Loucy (cell line): ENCODE results near the gene SLC25A26.

Experiments used
- H2AFZ ChIP-seq: fragments of 200-600 bp; sonication (generic); 2 replicates; pipeline ENCODE4 v1.6.0; 2016; ENCODE audit warnings: antibody characterized with exemption, mild to moderate bottlenecking, low read length, moderate library complexity
- H3F3A ChIP-seq: fragments of 200-600 bp; 2 replicates; pipeline ENCODE4 v1.6.0; 2016; ENCODE audit warnings: antibody characterized with exemption, low read depth, mild to moderate bottlenecking
- H3K27me3 ChIP-seq: fragments of 200-600 bp; sonication (generic); 2 replicates; pipeline ENCODE4 v1.6.1; 2014; ENCODE audit warnings: low read length, mild to moderate bottlenecking; ENCODE audit not compliant: insufficient read depth, poor library complexity, severe bottlenecking
- H3K36me3 ChIP-seq: fragments of 200-600 bp; sonication (generic); 2 replicates; pipeline ENCODE4 v1.6.1; 2016; ENCODE audit warnings: low read length; ENCODE audit not compliant: insufficient read depth
- H3K4me1 ChIP-seq: fragments of 200-600 bp; sonication (generic); 2 replicates; pipeline ENCODE4 v1.5.1; 2014; ENCODE audit warnings: low read length, mild to moderate bottlenecking; ENCODE audit not compliant: insufficient read depth, poor library complexity, severe bottlenecking
- H3K4me2 ChIP-seq: fragments of 200-600 bp; sonication (generic); 2 replicates; pipeline ENCODE4 v1.6.0; 2014; ENCODE audit warnings: antibody characterized with exemption, low read length, low read depth, mild to moderate bottlenecking; ENCODE audit not compliant: poor library complexity, severe bottlenecking
- H3K4me3 ChIP-seq: fragments of 200-600 bp; sonication (generic); 2 replicates; pipeline ENCODE4 v1.5.1; 2014; ENCODE audit warnings: low read length, mild to moderate bottlenecking, mixed read lengths; ENCODE audit not compliant: poor library complexity, severe bottlenecking
- H3K79me2 ChIP-seq: fragments of 200-600 bp; sonication (generic); 2 replicates; pipeline ENCODE4 v1.6.1; 2014; ENCODE audit warnings: low read length; ENCODE audit not compliant: insufficient read depth
- H3K9ac ChIP-seq: fragments of 200-600 bp; sonication (generic); 2 replicates; pipeline ENCODE4 v1.6.0; 2014; ENCODE audit warnings: mild to moderate bottlenecking, low read depth, low read length, moderate library complexity; ENCODE audit not compliant: poor library complexity, severe bottlenecking
- H3K9me2 ChIP-seq: fragments of 200-600 bp; sonication (generic); replicated peaks from 2 replicates; pipeline ENCODE4 v1.6.1; 2016; ENCODE audit warnings: low read depth, low read length, mixed read lengths
- H3K9me3 ChIP-seq: fragments of 200-600 bp; sonication (generic); 2 replicates; pipeline ENCODE4 v1.6.1; 2014; ENCODE audit warnings: mild to moderate bottlenecking, antibody characterized with exemption, low read length, low read depth; ENCODE audit not compliant: insufficient read depth
- H4K20me1 ChIP-seq: fragments of 200-600 bp; sonication (generic); 2 replicates; pipeline ENCODE4 v1.6.0; 2014; ENCODE audit warnings: antibody characterized with exemption, low read length, mild to moderate bottlenecking; ENCODE audit not compliant: insufficient read depth, poor library complexity, severe bottlenecking
- CTCF ChIP-seq: fragments of 200-600 bp; sonication (generic); conservative IDR thresholded peaks from 2 replicates; pipeline ENCODE4 v1.5.1; 2014; ENCODE audit warnings: mild to moderate bottlenecking, antibody characterized with exemption, low read length
- EZH2phosphoT487 ChIP-seq: fragments of 200-600 bp; IDR thresholded peaks from 2 replicates; pipeline ENCODE4 v1.6.1; 2018; ENCODE audit warnings: antibody characterized with exemption, mild to moderate bottlenecking, moderate library complexity, borderline replicate concordance

The SLC25A26 gene

DNA sequence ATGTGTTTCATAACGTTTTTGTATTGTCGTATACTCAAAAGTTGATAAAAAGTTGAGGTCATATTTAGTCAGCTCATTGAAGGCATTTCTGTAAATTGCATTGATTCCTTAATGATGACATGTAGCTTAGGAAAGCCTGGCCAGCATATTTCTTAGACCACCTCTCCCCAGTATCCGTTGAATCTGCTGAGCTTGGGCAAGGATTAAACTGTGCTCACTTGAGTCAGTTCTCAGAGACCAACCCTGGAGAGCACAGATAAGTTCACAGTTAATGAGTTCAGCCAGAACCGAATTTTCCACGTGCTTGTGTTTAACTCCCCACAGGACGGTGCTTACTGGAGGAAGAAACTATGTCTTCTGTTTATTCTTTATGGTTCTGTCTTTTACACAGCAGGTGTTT, 132.7 kb downstream of the SLC25A26 start:
- Histone ChIP-seq H3K4me3 (no peak overlapping the region), H3K9ac (peak overlapping the region; percentile 13), H3K79me2 (no peaks in the 10 kb centered on the region), H3K9me2 (no peaks in the 10 kb centered on the region), H2AFZ (no peak overlapping the region), H3K4me2 (peak overlapping the region; percentile 41), H3K4me1 (peaks cover 38% of the 10 kb centered on the region), H3K27me3 (no peaks in the 10 kb centered on the region), H3K9me3 (no peaks in the 10 kb centered on the region), H3K36me3 (no peaks in the 10 kb centered on the region), H3F3A (no peaks in the 10 kb centered on the region), H4K20me1 (no peaks in the 10 kb centered on the region)
- TF ChIP-seq EZH2phosphoT487 (no peak), CTCF (no peak)

- Histone ChIP-seq H3K9me2 (no peaks in the 10 kb centered on the region), H3K27me3 (no peaks in the 10 kb centered on the region), H3K9me3 (no peaks in the 10 kb centered on the region), H3K4me2 (peak overlapping the region; percentile 41), H4K20me1 (no peaks in the 10 kb centered on the region), H3K9ac (peak overlapping the region; percentile 13), H3K4me3 (no peak overlapping the region), H3K36me3 (no peaks in the 10 kb centered on the region), H3K79me2 (no peaks in the 10 kb centered on the region), H2AFZ (no peak overlapping the region), H3K4me1 (peaks cover 38% of the 10 kb centered on the region), H3F3A (no peaks in the 10 kb centered on the region)
- no peak for TF ChIP-seq EZH2phosphoT487
- TF ChIP-seq CTCF = no peak
Measured at GRCh38 chr3:66354001-66354400, 133.2 kb downstream of the SLC25A26 start.

DNA sequence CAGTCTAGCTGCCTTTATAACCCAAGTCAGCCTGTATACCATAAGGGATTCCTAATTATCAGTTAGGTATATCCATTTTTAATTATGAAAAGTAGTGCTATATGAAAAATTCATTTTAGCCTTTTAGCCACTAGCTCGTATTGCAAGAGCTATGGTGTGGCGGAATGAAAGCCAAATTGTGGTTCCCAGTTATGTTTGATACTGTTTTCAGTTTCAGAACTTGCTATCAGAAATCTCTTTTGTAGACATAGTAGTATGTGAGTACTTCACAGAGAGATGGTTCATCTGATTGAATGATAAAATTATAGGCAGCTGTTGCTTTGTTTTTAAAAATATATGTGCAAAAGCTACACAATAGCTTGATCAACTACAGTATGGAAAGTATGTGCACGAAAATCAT, 134.6 kb downstream of the SLC25A26 start:
- no peaks in the 10 kb centered on the region for H3K27me3 ChIP-seq
- H4K20me1 ChIP-seq = no peaks in the 10 kb centered on the region
- H3K9me3 ChIP-seq = no peaks in the 10 kb centered on the region
- no peaks in the 10 kb centered on the region for H3K36me3 ChIP-seq
- H3K4me2 ChIP-seq = no peak overlapping the region
- TF ChIP-seq CTCF = no peak
- TF ChIP-seq EZH2phosphoT487 = no peak
- H3K79me2 ChIP-seq = no peaks in the 10 kb centered on the region
- no peak overlapping the region for H3K4me3 ChIP-seq
- H2AFZ ChIP-seq = no peak overlapping the region
- no peaks in the 10 kb centered on the region for H3K9me2 ChIP-seq
- H3F3A ChIP-seq = no peaks in the 10 kb centered on the region
- peaks cover 38% of the 10 kb centered on the region for H3K4me1 ChIP-seq
- no peak overlapping the region for H3K9ac ChIP-seq
